K562 (cell line): ENCODE measurements around the gene ASF1B. TPM values are rescaled to one million over a fixed set of nuclear protein-coding genes. Genes with fewer than 3 reads are reported as not detected.

Experiments
- BHLHE40 ChIP-seq: IDR thresholded peaks from 2 replicates; pipeline ENCODE4 v1.6.1; 2011; ENCODE audit warnings: low read length, improper control_type of control experiment
- COPS2 ChIP-seq: fragments of 450-650 bp; conservative IDR thresholded peaks from 2 replicates; pipeline ENCODE4 v1.6.1; 2016; ENCODE audit warnings: mild to moderate bottlenecking, moderate library complexity
- EP300 ChIP-seq: IDR thresholded peaks from 2 replicates; pipeline ENCODE4 v1.6.1; 2012; ENCODE audit warnings: low read length, improper control_type of control experiment
- ETS2 ChIP-seq: IDR thresholded peaks from 2 replicates; pipeline ENCODE4 v1.6.1; 2016; ENCODE audit warnings: borderline replicate concordance, missing genetic modification characterization, mild to moderate bottlenecking, moderate library complexity, missing compliant biosample characterization; ENCODE audit not compliant: poor library complexity, severe bottlenecking
- HDAC1 ChIP-seq, 2 experiments: fragments of 450-650 bp; IDR thresholded peaks; 2 replicates each; pipeline ENCODE4 v1.6.1; 2016 to 2017; ENCODE audit warnings: inconsistent platforms in 1 of 2, mild to moderate bottlenecking in 1 of 2, moderate library complexity in 1 of 2
- JUND ChIP-seq, 2 experiments: IDR thresholded peaks; 2 replicates in 1 of 2; 3 replicates in 1 of 2; pipeline ENCODE4 v1.6.1; 2011; ENCODE audit warnings: borderline replicate concordance in 2 of 2, low read depth in 2 of 2, low read length in 2 of 2, improper control_type of control experiment in 1 of 2, missing biosample characterization in 1 of 2, missing genetic modification characterization in 1 of 2, missing genetic modification reagents in 1 of 2
- MAZ ChIP-seq, 2 experiments: fragments of 450-650 bp in 1 of 2; sonication (generic) in 1 of 2; formaldehyde crosslinking; IDR thresholded peaks in 1 of 2; conservative IDR thresholded peaks in 1 of 2; 2 replicates each; pipeline versions ENCODE4 v1.4.0 to v1.5.0; 2020; ENCODE audit warnings: mild to moderate bottlenecking in 1 of 2, missing genetic modification reagents in 1 of 2
- REST ChIP-seq, 2 experiments: fragments of 450-650 bp; formaldehyde crosslinking in 1 of 2; IDR thresholded peaks; 2 replicates each; pipeline versions ENCODE4 v1.4.0 to v1.6.1; 2014 to 2020; ENCODE audit warnings: mild to moderate bottlenecking in 2 of 2, borderline replicate concordance in 1 of 2, low read depth in 1 of 2
- SETDB1 ChIP-seq: IDR thresholded peaks from one replicate; pipeline ENCODE4 v1.6.1; 2012; ENCODE audit warnings: low read length, control low read depth, inconsistent platforms
- SMARCC2 ChIP-seq: fragments of 450-650 bp; IDR thresholded peaks from 2 replicates; pipeline ENCODE4 v1.6.1; 2017; ENCODE audit warnings: antibody characterized with exemption, moderate library complexity, mild to moderate bottlenecking, low read depth
- SMARCE1 ChIP-seq: fragments of 450-650 bp; IDR thresholded peaks from 2 replicates; pipeline ENCODE4 v1.7.1; 2016; ENCODE audit warnings: mild to moderate bottlenecking
- SRSF3 ChIP-seq: fragments of 200-400 bp; formaldehyde crosslinking; IDR thresholded peaks from 2 replicates; pipeline ENCODE4 v1.6.1; 2016; ENCODE audit warnings: mild to moderate bottlenecking, low read length, moderate library complexity; ENCODE audit not compliant: insufficient read depth
- ZNF668 ChIP-seq: fragments of 250-450 bp; sonication (Bioruptor Pico); IDR thresholded peaks from 2 replicates; pipeline ENCODE4 v1.8.0; 2022; ENCODE audit warnings: mild to moderate bottlenecking, inconsistent platforms
- polyA plus RNA-seq, 8 experiments: library from polyadenylated mRNA; depleted of rRNA in 4 of 8; stranded (reverse) in 5 of 8; unstranded in 3 of 8; fragments of >200 nt; fragmentation: Nextera tagmentation in 2 of 8; fragmentation: Illumina TruSeq in 1 of 8; extraction: Ambion mirVana in 2 of 8; extraction: Trizol in 1 of 8; gene quantifications; 2 replicates each; pipeline versions ENCODE4 v1.2.1 to v1.2.3, GENCODE V29; 2011 to 2014; ENCODE audit warnings: inconsistent platforms in 1 of 8, missing spikeins in 1 of 8
- total RNA-seq, 7 experiments: library from RNA; depleted of rRNA in 6 of 7; stranded (reverse); fragments of >200 nt in 6 of 7; fragmentation: Illumina TruSeq in 2 of 7; extraction: Trizol in 2 of 7; gene quantifications; 2 replicates each; pipeline versions ENCODE4 v1.2.1 to v1.2.3, GENCODE V29; 2011 to 2021; ENCODE audit warnings: low replicate concordance in 1 of 7
- TF ChIP-seq, protein P1 (sequence below): sonication (generic); formaldehyde crosslinking; IDR thresholded peaks from 2 replicates; pipeline ENCODE4 v1.8.0; 2022; ENCODE audit warnings: mild to moderate bottlenecking, missing genetic modification reagents

ASF1B gene
- total and polyA plus RNA-seq, 9 of the 15 experiments (the other 6 are each of a cell fraction or from before 2014, with no cell fraction given) = 6.0 to 69.4 (median 53.3) TPM

DNA sequence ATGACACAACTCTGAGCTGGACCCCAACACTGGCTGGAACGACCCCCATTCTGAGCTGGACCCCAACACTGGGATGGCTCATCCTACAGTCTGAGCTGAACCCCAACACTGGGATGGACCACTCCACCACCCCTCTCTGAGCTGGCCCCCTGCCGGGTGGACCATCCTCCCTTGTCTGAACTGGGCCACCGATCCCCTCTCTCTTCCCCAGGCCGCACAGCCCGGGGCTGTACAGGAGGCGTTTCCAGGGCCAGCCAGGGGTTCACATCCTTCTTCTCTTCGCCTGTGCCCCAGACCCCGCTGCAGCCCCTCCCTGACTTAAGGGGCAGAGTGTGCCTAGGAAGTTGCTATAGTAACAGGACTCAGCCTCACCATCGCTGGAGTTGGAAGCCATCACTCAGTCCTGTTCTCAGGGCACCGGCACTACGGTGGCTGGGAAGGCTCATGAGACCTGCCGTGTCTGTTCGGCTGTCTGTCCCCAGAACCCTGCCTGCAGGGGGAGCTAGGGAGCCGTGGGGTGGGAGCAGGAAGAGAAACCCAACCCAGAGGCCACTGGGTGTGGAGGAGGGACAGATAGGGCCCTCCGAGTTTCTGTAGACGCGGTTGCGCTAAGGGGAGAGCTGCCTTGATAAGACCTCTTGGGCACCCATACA lies 22.5 kb downstream of the ASF1B start (continued):
- TF ChIP-seq REST (IDR thresholded peaks at IDR 0.05; ENCODE audit: borderline replicate concordance) (no peak; the same call in 1 of the 2 replicates), REST (CRISPR knock-in tag; IDR thresholded peaks at IDR 0.05; ENCODE audit: low read depth) (0 out of 2 replicates have a peak, but pooled peaks have one; percentile 50), ETS2 (tag) (no peak), JUND (IDR thresholded peaks at IDR 0.05; ENCODE audit: borderline replicate concordance, low read depth, low read length) (peak; percentile 66), JUND (tag; IDR thresholded peaks at IDR 0.05; ENCODE audit: borderline replicate concordance, low read depth, low read length) (no peak), ZNF668 (no peak), SETDB1 (no peak), BHLHE40 (no peak; the same call in 1 of the 2 replicates), HDAC1 (IDR thresholded peaks at IDR 0.05) (peak in 1 of 2 experiments; percentile 55; a peak in 2 of 4 replicates), SMARCE1 (no peak), MAZ (CRISPR knock-in tag; conservative IDR thresholded peaks at IDR 0.05 in 1 of 2, IDR thresholded peaks at IDR 0.05 in 1 of 2) (peak; percentile 32 to 55; a peak in 2 of 4 replicates), EP300 (0 out of 2 replicates have a peak, but pooled peaks have one; percentile 33), SMARCC2 (no peak), SRSF3 (no peak), COPS2 (no peak)
- TF ChIP-seq, protein P1, sequence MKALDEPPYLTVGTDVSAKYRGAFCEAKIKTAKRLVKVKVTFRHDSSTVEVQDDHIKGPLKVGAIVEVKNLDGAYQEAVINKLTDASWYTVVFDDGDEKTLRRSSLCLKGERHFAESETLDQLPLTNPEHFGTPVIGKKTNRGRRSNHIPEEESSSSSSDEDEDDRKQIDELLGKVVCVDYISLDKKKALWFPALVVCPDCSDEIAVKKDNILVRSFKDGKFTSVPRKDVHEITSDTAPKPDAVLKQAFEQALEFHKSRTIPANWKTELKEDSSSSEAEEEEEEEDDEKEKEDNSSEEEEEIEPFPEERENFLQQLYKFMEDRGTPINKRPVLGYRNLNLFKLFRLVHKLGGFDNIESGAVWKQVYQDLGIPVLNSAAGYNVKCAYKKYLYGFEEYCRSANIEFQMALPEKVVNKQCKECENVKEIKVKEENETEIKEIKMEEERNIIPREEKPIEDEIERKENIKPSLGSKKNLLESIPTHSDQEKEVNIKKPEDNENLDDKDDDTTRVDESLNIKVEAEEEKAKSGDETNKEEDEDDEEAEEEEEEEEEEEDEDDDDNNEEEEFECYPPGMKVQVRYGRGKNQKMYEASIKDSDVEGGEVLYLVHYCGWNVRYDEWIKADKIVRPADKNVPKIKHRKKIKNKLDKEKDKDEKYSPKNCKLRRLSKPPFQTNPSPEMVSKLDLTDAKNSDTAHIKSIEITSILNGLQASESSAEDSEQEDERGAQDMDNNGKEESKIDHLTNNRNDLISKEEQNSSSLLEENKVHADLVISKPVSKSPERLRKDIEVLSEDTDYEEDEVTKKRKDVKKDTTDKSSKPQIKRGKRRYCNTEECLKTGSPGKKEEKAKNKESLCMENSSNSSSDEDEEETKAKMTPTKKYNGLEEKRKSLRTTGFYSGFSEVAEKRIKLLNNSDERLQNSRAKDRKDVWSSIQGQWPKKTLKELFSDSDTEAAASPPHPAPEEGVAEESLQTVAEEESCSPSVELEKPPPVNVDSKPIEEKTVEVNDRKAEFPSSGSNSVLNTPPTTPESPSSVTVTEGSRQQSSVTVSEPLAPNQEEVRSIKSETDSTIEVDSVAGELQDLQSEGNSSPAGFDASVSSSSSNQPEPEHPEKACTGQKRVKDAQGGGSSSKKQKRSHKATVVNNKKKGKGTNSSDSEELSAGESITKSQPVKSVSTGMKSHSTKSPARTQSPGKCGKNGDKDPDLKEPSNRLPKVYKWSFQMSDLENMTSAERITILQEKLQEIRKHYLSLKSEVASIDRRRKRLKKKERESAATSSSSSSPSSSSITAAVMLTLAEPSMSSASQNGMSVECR (CRISPR knock-in tag) = peak; percentile 56; the same call in 1 of the 2 replicates
